DMS153 (cell line): ENCODE data around the gene ADSS1.
A peak's percentile ranks its signal among the peaks of the same experiment; 100 is the strongest.

Source experiments
- DNase-seq: peaks from one replicate; lab custom pipeline; 2025; lab: John Stamatoyannopoulos, UW

ADSS1 gene

DNA sequence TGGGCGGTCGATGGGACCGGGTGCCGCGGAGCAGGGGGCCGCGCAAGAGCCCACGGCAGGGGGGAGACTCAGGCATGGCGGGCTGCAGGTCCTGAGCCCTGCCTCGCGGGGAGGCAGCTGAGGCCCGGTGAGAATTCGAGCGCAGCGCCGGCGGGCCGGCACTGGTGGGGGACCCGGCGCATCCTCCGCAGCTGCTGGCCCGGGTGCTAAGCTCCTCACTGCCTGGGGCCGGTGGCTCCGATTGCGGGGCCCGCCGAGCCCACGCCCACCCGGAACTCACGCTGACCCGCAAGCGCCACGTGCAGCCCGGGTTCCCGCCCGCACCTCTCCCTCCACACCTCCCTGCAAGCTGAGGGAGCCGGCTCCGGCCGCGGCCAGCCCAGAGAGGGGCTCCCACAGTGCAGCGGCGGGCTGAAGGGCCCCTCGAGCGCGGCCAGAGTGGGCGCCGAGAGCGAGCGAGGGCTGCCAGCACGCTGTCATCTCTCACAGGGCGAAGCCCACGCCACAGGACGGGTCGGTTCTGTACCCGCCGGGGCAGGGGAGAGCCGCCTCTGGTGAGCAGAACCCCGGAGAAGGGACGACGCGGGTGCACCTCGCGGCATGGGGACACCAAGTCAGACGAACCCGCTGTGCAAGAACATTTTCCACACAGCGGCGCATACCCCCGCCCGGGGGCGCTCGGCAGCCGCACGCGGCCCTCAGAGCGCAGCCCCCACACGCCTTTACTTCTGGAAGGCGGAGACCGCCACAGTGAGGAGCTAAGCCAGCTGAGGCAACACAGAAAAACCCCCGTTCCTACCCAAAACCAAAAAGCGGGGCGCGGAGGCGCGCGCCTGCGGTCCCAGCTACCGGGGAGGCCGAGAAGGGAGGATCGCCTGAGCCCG is 27.8 kb downstream of the ADSS1 start:
- DNase-seq: no peak

DNA sequence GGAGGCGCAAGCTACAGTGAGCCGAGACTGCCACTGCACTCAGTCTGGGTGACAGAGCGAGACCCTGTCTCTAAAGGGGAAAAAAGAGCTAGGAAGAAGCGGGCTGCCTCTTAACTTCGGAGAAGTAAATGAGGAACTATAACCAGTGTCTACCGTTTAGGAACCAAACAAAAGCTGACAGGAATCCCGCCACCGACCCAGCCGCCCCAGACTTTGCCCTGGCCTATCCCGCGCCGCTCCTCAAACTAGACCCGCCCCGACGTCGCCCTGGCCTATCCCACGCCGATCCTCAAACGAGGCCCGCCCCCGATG is 28.4 kb downstream of the ADSS1 start:
- no peak for DNase-seq

- DNase-seq: peak; percentile 94
Measured at GRCh38 chr14:104752735-104753527, 28.9 kb downstream of the ADSS1 start, which contains the start of gene SIVA1. Gene SIVA1 (plus strand): TSS chr14:104753147. CDS start chr14:104753202, 55 bp downstream.

DNA sequence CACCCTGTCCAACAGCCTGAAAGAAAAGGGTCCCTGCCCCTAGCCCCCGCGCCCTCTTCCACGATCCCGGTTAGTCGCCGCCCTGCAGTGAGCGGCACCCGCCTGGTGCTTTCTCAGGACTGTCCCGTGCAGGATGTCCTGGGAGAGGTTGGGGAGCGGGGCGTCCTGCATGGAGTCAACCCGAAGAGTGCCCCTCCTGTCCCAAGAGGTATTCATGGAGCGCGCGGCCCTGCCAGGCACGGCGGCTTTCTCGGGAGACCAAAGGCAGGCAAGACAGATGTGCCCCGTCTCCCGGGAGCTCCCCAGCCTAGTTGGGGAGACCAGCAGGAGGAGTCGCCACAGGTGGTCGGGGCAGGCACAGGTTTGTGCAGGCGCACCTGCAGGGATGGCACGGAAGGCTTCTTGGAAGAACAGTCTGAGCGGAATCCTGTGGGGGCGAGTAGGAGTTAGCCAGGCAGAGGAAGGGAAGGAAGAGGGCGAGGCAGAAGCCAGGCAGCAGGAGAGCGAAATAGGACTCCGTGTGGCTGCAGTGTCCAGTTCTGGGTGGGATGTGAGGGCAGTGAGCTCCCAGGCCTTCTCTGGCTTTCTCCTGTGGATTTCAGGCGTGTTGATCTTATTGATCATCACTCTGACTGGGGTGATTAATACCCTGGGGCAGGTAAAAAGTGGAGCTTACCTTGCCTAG is 29.6 kb downstream of the ADSS1 start:
- no peak for DNase-seq

- no peak for DNase-seq
Measured at GRCh38 chr14:104754213-104754851, 30.3 kb downstream of the ADSS1 start.

DNA sequence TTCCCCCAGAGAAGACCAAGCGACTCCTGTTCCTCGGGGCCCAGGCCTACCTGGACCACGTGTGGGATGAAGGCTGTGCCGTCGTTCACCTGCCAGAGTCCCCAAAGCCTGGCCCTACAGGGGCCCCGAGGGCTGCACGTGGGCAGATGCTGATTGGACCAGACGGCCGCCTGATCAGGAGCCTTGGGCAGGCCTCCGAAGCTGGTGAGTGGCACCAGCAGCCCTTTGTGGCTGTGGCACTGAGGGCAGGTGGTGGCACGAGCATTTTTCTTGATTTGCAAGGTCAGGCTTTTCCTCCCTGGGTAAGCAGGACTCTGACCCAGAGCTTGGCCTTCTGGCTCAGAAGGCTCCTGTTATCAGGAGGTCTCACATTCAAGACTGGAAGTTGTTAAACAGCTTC is 31.6 kb downstream of the ADSS1 start:
- DNase-seq: no peak

GRCh38 chr14:104756477-104757237 is 32.6 kb downstream of the ADSS1 start:
- no peak for DNase-seq

- DNase-seq: no peak
Measured at GRCh38 chr14:104757238-104757585, 33.2 kb downstream of the ADSS1 start.

- no peak for DNase-seq
Measured at GRCh38 chr14:104757681-104758392, 33.8 kb downstream of the ADSS1 start.

GRCh38 chr14:104758981-104759969 is 35.2 kb downstream of the ADSS1 start:
- DNase-seq: no peak

- no peak for DNase-seq
Measured at GRCh38 chr14:104765517-104765916, 41.5 kb downstream of the ADSS1 start.

- no peak for DNase-seq
Measured at GRCh38 chr14:104766256-104766862, 42.3 kb downstream of the ADSS1 start.

- no peak for DNase-seq
Measured at GRCh38 chr14:104766863-104767633, 43.0 kb downstream of the ADSS1 start.

GRCh38 chr14:104767634-104767918 is 43.5 kb downstream of the ADSS1 start:
- no peak for DNase-seq

DNA sequence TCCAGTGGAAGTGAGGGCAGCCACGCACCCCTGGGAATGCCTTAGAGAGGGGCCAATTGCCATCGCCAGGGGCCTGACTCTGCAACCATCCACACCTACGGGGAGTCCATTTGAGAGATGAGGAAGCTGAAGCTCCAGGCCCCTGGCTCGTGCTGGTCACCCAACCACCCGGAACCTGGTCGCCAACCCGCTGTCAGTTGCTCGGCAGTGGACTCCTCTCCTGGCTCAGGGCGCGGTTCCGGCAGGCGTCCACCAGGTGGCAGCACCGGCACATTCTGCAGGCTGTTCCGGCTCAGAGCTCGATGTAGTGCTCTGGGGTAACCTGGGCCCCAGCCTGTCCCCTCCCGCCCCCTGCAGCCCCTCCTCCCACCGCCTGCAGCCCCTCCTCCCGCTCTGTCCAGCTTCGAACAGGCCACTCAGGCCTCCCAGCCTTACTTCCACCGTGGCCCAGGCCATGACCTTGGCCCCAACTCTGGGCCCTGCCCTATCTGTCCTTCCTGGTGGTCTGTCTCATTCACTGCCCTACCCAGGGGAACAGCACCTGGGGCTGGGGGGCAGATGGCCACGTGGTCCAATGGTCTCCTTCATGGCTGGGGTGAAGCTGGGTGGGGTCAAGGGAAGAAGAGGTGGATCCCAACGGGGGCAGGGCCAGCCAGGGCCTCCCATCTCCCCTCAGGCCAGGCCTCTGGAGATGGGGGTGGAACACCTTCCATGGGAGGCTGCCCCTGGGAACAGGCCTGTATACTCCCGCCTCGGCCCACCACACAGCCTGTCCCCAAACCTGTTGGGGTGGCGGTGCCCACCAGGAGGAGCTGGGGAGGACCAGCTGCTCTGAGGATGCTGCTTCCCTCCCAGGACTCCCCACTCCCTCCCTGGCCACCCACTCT is 44.7 kb downstream of the ADSS1 start:
- no peak for DNase-seq

DNA sequence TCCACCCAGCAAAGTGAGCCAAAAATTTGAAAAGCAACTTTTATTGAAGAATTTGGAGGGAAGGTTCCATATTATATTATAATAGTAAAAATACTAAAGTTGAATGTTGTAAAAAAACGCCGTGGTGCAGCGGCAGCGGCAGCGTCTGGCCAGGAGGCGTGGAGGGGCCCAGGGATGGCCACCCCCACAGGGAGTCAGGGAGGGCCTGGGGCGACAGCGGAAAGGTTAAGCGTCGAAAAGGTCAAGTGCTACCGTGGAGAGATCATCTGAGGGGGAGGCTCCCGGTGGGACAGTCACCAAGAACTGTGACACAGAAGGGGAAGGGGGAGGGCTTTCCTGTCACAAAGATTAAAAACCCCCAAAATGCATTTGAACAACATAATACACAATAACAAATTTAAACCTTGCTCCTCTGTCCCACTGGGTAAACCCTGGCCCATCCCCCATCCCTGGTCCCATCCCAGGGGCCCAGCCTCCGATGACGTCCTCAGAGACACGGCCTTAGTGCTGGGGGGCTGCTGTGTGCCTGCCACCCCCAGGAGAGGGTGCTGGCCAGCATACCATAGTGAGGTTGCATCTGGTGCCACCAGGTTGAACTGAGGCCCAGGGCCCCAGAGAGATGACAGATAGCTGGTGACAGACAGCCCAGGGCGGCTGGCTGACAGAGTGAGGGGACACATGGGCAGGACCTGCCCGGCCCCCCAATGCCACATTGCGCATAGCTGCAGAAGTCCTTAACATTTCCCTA is 45.5 kb downstream of the ADSS1 start:
- DNase-seq: no peak

- no peak for DNase-seq
Measured at GRCh38 chr14:104770072-104770579, 46.1 kb downstream of the ADSS1 start.
